Suppressor macrophage (primary cell): Measurements from ENCODE around the gene PRR13.
"Not testable (repeated sequence)": the region's sequence is repeated elsewhere in the genome, so short reads cannot be mapped to it uniquely, and the experiment has no call there.

Source experiments
- DNase-seq, 4 experiments: peaks; one replicate each; pipeline ENCODE4 v3.0.0-alpha.2; 2020 to 2022

PRR13 gene

DNA sequence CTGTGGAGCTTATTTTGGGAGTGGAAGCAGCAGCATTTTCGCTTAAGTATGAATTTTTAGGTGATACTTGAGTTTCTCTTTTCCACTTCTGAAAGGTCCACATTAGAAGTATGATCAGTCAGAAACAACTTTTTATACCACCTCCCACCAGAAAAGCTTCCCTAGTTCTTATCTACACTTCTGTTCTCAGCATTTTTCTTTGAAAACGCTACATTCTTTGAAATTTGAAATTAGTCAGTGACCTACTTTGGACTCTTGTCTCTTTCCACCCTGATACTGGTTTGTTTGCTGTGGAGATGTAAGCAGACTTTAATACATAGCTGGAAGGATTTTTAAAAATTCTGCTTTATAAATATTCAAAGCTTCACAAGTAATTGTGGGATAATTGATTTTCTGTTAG lies 32.5 kb downstream of the PRR13 start:
- DNase-seq = no peak

DNA sequence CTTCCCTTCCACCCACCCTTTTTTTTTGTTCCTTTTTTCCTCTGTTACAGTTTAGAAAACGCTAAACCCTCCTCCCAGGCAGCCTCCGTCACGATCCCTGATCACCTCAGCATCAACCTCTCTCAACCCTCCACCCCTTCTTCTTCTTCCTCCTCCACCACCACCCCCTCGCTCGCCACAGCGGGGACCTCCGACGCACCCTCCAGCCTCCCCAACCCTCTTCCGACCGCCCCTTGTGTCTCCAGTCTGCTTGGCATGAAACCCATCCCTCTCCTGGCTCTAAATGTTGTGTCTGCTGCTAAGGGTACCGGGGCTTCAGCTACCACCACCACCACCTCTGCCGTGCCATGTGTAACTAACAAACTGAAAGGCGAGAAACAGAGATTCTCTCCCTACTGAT lies 33.3 kb downstream of the PRR13 start:
- DNase-seq = peak in 2 of 4 experiments; percentile 35 to 36

DNA sequence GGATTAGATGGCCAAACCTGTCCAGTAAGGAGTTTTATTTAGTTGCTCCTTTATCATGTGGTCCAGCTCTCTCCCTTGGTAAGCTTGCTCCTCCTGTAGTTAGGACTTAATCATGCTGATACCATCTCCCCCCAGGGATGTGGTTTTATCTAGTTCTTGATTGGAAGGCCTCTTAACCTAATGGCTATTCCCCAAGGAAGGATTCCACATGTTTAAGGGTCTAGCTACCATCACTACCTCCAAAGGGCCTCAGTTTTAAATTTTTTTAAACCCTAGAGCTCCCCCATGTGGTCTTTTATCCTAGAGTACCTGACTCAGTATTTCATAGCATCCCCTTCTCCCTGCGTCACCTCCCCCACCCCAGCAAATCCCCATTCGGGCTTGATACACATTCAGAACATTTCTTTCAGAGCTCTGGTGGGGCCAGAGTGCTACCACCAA lies 35.3 kb downstream of the PRR13 start:
- peak in 1 of 4 experiments; percentile 29 for DNase-seq

DNA sequence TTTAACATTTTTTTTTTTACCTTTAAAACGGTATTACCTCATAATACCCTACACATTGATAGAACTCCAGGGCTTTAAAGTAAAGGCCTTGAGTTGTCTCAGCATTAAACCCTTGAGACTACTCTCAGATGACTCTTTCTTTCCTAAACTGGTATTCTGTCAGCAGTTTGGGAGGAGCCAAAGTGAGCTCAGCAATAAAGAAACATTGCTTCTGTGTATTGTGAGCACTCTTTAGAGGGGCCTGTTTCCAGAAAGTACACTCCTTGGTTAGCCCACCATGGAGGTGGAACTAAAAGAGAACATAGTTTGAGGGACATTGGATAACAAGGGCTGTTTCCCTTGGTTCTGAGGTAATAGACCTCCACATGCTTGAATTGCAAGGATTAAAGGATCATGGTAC lies 37.3 kb downstream of the PRR13 start:
- no peak for DNase-seq

DNA sequence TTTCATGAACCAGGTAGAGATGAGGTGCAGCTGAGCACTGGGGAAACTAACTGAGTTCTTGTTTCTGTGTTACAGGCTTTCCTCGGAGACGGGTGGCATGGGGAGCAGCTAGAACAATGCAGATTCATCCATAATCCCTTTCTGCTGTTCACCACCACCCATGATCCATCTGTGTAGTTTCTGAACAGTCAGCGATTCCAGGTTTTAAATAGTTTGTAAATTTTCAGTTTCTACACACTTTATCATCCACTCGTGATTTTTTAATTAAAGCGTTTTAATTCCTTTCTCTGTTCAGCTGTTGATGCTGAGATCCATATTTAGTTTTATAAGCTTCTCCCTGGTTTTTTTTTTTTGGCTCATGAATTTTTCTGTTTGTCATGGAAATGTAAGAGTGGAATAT lies 37.8 kb downstream of the PRR13 start:
- no peak for DNase-seq

DNA sequence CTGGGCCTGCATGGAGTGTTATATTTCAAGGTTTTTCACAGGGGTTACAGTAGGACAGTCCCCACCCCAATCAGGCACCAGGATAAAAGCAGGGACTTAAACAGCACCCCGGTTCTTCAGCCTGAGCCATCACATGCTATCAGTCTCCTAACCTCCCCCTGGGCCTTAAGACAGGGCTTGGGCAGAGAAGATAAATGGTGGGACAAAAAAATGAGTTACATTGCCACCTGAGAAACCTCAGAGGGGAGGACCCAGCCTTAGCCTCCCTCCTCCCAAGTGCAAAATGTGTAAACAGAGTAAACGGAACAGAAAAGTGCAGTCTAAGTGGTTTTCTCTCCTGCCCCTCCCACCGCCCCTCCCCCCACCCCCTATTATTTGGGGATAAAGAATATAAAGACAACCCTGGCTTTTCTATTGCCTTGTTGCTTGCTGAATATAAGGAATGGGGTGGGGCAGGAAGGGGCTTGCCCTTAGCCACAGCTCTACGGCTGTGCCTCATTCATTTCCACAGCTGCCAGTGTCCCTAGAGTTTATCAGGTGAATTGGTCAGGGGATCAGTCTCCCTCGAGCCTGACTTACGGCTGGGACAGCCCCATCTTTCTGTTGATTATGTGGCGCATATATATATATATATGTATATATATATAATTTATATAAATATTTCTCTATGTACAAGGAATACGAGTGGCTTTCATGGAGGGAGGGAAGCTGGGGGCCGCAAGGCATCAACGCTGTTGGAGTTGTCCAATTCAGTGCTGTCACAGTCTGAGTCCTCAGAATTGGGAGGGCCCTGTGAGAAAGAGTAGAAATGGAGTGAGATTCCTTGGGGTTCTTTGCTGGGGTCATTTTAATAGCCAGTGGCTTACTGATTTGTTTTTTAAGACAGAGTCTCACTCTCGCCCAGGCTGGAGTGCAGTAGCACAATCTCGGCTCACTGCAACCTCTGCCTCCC lies 39.2 kb downstream of the PRR13 start:
- no peak for DNase-seq

DNA sequence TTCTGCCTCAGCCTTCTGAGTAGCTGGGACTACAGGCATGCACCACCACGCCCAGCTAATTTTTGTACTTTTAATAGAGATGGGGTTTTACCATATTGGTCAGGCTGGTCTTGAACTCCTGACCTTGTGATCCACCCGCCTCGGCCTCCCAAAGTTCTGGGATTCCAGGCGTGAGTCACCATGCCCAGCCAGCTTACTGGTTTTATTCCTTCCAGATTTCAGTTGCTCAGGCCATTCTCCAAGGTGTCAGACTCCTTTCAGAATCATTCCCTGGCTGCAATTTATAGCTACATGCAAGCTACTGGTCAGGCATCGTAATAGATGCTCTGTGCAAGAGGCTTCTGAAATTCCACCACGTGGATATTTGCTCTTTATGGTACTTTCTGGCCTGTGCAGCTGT lies 39.9 kb downstream of the PRR13 start:
- DNase-seq = not testable (repeated sequence)

DNA sequence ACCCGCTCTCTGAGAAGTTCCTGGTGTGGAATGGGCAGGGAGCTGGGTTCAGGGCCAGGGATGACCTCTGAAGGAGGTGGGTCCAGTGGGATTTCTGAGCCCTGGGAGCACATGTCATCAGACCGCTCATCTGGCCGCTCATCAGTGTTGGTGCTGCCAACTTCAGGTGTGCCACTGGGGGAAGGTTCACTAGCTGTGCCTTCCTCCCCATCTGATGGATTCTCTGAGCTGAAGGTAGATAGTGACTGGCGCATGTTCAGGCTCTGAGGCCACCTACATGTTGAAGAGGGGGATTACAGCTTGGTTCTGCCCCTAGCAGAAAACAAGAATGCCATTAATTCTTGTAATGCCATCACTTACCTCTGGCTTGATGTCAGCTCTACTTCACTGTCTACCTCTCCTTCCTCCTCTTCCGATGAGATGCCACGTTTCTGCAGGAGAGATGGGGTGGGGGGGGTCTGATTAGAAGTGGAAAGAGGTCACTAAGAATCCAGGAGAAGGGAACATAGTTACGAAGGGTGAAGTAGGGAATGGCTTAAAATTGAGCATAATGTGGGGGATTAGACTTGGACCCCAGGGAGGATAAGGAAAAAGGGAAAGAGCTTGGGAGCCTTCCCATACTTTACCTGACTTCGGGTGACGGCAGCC lies 40.5 kb downstream of the PRR13 start:
- DNase-seq = no peak

DNA sequence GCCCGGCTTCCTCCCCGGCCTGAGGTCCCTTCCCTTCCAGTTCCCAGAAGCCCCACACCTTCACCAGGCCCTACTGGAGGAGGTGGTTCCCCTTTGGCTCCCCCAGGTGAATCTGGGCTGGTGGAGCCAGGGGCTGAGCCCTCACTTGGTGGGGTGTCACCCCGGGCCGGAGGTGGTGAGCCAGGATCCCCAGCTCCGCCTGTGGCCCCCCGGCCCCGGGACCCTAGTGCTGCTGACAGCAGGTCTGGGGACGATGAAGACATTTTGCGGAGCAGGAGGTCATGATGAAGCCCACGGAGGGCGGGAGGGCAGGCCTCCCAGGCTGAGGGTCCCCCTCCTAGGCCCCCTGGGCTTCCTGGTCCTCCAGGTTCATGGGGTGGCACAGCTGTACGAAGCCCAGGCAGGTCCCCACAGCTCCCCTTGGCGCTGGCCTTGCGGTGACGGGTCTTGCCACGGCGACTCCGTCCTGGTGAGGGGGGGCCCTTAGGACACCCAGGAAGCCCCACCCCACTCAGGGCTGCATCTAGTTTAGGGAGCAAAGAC lies 41.2 kb downstream of the PRR13 start:
- no peak for DNase-seq

DNA sequence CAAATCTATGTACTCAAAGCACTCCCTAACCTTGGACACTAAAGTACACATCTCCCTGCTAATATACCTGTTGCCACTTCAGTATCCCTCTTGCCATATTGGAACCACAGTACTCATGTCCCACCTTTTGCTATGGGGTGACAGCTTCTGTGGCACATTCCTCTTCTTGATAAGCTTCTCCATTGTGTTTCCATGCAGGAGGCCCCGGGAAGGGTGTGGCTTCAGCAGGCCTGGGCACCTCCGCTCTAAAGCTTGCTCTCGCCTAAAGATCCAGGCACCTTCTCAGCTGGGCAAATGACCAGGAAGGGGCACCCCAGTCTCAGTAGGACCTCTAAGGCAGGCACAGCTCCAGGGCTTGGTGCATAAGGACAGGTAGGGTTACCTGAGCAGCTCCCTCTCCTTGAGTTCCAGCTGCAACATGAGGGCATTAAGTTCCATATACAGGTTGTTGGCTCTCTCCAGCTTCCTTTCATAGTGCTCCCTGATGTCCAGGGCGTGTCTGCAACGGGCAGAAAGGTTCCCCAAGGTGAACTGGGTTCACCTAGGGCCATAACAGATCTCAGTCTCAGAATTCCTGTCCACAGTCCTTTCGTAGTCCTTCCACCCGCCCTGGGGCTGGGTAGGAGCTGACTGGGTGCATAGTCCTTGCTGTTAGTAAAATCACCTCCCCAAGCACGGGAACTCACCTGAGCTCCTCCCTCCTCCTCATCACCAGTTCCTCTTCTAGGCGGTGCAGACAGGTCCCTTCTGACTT lies 41.9 kb downstream of the PRR13 start:
- DNase-seq = no peak

DNA sequence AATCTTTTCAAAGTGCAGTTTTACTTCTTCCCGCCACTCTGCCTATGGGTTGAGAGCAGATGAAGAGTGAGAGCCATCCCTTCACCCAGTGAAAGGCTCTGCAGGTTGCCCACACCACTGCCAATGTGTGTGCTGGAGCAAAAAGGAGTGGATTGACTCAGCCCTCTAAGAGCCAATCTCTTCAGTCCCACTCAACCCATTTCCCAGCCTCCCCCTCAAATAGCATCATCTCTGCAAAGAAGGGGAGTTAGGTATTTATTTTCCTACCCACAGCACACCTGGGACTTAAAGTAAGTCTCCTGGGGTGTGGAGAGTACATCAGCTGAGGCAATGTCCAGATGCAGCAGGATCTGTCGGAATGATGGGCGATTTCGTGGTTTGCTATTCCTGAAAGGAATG lies 42.4 kb downstream of the PRR13 start:
- no peak for DNase-seq

DNA sequence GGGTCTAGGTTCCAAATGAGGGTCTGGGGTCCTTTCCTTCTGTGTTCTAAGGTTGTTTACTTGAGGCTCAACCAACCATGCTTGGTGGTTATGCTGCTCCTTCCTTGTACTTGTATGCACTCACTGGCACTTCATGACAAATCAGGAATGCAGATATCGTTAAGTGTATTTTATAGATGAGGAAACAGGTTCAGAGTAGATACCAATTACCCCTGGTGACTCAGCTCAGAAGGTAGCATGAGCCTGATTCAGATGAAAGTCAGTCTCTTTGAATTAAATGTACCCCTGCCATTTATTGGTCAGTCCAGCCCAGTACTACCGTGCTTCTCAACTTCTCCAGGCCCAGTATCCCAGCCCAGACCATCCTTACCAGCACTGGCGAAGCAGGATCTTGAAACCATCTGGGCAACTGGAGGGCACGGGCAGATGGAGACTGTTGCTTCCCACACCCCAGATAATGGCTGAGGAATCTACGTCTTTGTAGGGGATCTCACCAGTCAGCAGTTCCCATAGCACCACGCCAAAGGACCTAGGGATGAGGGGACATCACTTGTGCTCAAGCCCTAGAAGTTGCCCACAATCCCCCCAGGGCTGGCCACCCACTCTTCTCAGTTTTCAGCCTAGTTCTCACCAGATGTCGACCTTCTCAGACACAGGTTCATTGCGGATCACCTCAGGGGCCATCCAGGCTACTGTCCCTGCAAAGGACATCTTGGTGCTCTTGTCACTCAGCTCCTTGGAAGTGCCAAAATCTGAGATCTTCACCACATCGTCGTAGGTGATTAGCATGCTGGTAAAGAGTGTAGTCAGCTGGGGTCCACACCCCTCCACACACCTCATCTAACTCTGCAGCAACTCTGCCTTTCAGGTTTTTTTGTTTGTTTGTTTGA lies 43.4 kb downstream of the PRR13 start:
- DNase-seq = no peak

DNA sequence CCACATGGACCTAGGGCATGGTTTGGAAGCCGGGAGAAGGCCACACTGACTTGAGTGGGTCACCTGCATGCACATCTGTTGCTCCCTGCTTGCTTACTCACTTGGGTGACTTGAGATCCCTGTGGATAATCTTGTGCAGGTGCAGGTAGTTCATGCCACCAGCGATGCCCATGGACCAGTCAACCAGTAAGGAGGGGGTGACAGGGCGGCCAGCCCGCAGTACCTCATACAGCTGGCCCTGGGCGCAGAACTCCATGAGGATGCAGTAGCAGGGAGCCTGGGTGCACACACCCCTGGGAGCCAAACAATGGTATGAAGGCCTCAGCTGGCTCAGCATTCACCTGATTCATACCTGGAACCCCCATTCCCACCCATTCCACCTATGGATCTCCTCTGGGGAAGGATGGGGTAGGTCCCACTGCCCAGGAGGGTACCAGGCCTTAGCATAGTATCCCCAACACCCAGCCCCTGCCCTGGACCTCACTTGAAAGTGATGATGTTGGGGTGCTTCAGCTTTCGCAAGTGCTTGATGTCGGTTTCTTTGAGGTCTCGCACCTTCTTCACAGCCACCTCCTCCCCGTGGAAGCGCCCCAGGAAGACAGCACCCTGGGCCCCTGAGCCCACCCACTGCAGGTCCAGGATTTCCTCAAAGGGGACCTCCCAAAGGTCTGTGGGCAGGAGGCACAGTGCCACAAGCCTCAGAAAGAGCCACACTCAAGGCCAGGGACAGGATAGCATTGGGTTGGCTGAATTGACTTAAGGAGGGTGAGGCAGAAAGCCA lies 44.6 kb downstream of the PRR13 start:
- DNase-seq = no peak

DNA sequence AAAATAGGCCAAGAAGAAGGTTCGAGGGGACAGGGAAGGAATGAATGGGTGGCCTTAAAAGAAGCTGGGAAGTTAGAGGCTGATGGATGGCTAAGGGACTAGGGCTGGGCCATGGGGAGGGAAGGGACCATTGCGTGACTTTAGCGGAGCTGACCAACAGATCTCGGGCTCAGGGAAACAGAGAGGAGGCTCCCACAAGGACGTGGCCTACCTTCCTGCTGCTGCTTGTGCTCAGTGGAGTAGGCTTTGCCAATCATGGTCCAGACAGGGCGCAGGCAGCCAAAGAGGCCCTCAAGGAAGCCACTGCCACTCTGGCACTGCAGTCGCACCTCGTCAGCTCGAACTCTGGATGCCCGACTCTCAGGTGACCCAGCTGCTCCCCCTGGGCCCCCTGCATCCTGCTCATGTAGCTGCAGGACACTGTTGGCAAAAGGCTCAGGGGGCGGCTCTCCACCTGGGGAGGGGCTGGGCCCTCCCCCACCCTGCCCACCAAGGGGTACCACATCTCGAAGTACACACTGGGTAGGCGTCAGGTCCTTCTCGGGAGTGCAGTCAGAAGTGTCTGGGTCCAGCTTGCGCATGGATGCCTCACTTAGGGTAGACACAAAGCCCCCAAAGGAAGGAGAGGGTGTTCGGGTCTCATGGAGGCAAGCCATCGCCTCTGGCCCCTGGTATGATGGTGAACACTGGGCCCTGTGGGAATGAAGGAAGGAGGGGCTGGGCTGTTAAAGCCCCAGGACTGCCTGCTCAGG lies 45.4 kb downstream of the PRR13 start:
- no peak for DNase-seq

DNA sequence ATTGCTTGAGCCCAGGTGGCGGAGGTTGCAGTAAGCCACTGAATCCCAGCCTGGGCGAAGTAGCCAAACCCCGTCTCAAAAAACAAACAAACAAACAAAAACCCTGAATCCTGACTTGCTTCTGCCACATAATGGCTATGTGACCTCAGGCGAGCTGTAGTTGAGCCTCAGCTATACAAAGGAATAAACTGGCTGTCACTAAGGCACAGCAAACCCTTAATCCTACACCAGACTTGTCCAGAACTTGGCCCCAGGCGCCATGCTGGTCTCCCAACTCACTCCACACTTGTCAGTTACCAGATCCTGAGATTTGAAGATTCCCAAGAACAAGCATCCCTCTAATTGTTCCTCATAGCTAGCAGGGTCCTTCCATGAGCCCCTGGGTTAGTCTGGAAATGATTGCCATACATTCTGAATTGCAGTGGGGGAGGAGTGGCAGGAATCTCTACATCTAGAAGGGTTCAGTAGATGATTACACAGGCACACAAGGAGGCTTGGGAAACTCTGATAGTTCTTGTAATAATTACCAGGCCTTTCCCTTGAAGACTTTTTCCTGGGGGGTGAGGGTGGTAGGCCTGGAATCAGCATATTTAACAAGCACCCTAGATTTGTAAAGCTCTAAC lies 47.8 kb downstream of the PRR13 start:
- DNase-seq = no peak

DNA sequence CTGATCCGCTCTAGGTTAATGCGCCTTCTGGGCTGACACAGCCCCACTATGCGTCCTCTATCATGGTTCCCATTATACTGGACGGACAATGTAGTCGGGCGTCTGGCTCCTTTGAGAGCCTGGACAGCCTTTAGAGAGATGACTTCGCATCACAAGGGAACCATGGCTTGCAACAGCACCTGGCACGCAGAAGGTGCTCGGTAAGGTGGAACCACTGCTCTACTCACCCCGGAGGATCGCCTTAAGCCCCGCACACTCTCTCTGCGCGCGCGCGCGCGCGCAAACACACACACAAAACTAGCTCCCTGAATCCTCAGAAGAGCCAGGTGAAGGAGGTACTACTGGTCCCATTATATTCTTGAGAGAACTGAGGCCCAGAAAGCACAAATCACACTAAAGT lies 50.7 kb downstream of the PRR13 start:
- no peak for DNase-seq

DNA sequence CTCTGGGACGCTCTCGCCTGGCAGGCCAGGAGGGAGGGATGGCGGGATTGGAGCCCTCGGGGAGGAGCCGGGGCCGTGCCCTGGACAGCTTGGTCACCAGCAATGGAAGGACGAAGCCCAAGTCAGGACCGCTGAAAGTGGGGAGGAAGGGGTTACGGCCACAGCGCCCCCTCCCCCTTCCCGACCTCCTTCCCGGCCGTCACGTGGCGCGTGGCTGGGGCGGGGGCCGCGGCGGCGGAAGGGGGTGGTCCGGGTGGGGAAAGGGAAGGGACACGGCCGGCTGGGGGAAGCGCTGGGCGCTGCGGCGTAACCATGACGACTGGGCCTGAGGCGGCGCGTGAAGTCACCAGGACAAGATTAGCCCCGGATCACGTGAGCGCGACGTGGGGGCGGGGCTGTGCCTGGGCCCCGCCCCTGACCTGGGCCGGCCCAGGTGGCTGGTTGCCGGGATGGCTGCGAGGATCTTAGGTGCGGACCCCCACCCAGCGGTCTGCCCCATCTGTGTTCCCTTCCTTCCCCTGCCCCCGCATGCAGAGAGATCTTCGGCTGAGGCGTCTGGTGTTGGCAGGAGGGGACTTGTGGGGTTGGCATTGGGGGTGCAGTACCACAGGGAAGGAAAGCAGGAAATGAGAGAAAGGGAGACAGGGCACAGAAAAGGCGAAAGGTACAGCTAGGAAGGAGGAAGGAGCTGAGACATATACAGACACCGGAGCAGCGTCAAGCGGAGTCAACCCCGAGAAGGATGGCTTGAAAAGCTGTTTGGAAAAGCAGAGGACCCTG lies 51.5 kb downstream of the PRR13 start:
- peak; percentile 88 to 95 (median 92) for DNase-seq

DNA sequence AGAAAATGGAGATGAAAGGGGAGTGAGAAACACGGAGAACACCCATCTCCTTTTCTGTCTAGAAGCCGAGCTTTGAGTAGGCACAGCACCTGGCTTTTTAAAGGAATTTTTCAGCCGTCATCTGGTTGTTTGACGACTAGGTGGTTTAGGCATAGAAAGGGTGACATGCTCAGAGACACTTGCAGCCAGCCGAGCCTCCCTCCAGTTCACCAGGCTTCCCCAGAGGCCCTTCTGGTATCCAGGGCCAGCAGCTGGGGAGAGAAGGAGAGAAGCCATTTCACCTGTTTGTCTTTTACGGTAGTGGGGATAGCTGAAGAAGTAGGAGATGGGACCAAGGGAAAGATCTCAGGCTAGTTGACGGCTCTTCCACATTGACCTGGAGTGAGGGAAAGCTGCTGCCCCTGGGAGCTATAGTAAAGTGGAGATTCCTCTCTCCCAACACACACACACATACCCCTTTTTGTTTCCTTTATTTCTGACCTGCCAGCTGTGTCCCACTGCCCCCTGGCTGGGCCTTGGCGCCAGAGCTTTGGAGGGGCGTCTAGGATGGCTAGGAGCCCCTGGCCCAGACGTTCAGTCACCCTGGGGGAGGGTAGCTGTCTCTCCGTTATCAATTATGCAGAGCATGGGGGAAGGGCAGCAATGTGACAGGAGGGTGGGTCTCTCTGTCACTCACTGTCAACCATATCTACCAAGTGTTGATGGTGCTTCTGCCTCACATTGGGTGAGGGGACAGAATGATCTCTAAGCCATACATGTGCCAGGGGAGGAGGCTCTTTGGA lies 52.3 kb downstream of the PRR13 start:
- no peak for DNase-seq
